ENCODE data around the gene ADGRB2. TPM values are rescaled to one million over a fixed set of nuclear protein-coding genes. Genes with fewer than 3 reads are reported as not detected.

The ADGRB2 gene
- total RNA-seq, 2 experiments from 2014 or later: 0.39 to 0.71 TPM

DNA sequence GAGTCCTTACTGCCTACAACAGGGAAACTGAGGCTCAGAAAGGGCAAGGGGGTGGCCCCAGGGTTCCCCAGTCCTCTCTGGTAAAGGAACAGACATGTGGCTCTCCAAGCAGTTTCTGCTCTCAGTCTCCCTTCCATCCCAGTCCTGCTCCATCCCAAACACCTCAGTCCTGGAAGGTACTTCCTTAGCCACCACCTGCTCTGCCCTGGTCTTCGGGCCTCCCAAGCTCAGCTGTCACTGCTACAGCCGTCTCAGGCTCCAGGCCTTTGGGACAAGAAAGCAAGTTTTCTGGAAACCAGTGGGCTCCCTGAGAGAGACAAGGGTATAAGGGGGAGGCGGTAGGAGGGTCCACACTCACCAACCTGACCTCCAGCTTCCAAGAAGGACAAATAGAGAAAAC lies 23.1 kb upstream of the ADGRB2 start:
- Histone ChIP-seq H3K27me3 (ENCODE audit: control insufficient read depth in 1 of 2, insufficient read depth in 2 of 2, low read length in 2 of 2) (no peaks in the 10 kb centered on the region), H3K9me3 (ENCODE audit: control insufficient read depth in 1 of 2, insufficient read depth in 1 of 2, low read length in 2 of 2) (no peaks in the 10 kb centered on the region), H3K4me3 (ENCODE audit: low read length) (no peak overlapping the region), H3K4me1 (ENCODE audit: insufficient read depth, low read length) (peaks cover 19% of the 10 kb centered on the region), H3K27ac (ENCODE audit: low read depth in 1 of 2, low read length in 2 of 2) (peak overlapping the region in 1 of 2 donors; percentile 86), H3K36me3 (ENCODE audit: insufficient read depth, low read length) (no peaks in the 10 kb centered on the region)
- no peak for ATAC-seq (ENCODE audit: poor library complexity)
- H3K36me3 Mint-ChIP-seq (ENCODE audit: low read depth): peaks cover 4% of the 10 kb centered on the region
- TF ChIP-seq CTCF (IDR thresholded peaks at IDR 0.05): no peak
- intact Hi-C loops (cut with DNase I, micrococcal nuclease): loop anchor here (5.0 to 10.0 kb wide), 3 partner anchors 392 to 625 kb away; no protein-coding TSS in a partner anchor
- ChIA-PET CTCF (interaction anchor here (1.4 kb wide), 1 partner anchor 216 kb away, joined by 3 read pairs; no protein-coding TSS in a partner anchor), POLR2A (no interaction called here)
- no peaks in the 10 kb centered on the region for H3K27me3 Mint-ChIP-seq
- peaks cover 15% of the 10 kb centered on the region for H3K4me1 Mint-ChIP-seq (ENCODE audit: low read depth)
- H3K4me3 Mint-ChIP-seq: peak overlapping the region; percentile 98
- DNase-seq: no peak
- H3K9me3 Mint-ChIP-seq: no peaks in the 10 kb centered on the region
- peak overlapping the region; percentile 90 for H3K27ac Mint-ChIP-seq

DNA sequence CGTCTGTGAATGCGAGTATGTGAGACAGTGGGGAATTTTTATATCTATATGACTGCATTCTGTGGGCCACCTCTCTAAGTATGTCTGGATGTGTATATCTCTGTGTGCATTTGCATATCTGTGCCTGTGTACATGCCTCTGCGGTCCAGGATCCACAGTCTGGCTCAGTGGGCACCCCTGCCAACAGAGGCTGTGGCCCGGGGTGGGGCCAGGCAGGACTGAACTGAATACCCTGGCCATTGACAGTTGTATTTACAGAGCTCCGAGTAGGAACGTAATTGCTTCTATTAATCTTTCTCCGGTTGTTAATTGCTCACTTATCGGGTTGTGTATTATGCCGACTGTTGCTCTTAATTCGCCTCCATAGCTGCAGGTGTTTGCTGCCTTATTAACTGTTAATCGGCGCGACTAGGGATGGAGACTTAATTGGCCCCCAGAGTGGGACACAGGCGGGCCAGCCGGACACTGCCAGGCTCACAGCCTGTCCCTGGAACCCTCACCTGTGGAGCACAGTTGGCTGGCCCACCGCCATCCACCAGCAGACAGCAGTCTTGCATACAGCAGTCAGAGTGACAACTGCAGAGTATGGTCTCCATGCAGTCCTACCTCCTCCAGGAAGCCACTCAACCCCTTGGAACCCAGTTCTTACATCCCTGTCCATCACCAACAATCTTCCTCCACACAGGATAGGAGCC lies 22.4 kb upstream of the ADGRB2 start:
- Mint-ChIP-seq H3K9me3 (no peaks in the 10 kb centered on the region), H3K27ac (no peak overlapping the region), H3K27me3 (no peaks in the 10 kb centered on the region), H3K36me3 (ENCODE audit: low read depth) (peaks cover 4% of the 10 kb centered on the region), H3K4me3 (no peak overlapping the region), H3K4me1 (ENCODE audit: low read depth) (peaks cover 15% of the 10 kb centered on the region)
- Histone ChIP-seq H3K4me1 (ENCODE audit: insufficient read depth, low read length) (peaks cover 19% of the 10 kb centered on the region), H3K27ac (ENCODE audit: low read depth in 1 of 2, low read length in 2 of 2) (no peak overlapping the region), H3K4me3 (ENCODE audit: low read length) (no peak overlapping the region), H3K27me3 (ENCODE audit: control insufficient read depth in 1 of 2, insufficient read depth in 2 of 2, low read length in 2 of 2) (no peaks in the 10 kb centered on the region), H3K36me3 (ENCODE audit: insufficient read depth, low read length) (no peaks in the 10 kb centered on the region), H3K9me3 (ENCODE audit: control insufficient read depth in 1 of 2, insufficient read depth in 1 of 2, low read length in 2 of 2) (no peaks in the 10 kb centered on the region)
- intact Hi-C loops (cut with DNase I, micrococcal nuclease): loop anchor here (5.0 to 10.0 kb wide), 3 partner anchors 392 to 624 kb away; no protein-coding TSS in a partner anchor
- no peak for TF ChIP-seq CTCF (IDR thresholded peaks at IDR 0.05)
- POLR2A ChIA-PET: no interaction called here
- CTCF ChIA-PET: no interaction called here
- DNase-seq: no peak
- no peak for ATAC-seq (ENCODE audit: poor library complexity)

DNA sequence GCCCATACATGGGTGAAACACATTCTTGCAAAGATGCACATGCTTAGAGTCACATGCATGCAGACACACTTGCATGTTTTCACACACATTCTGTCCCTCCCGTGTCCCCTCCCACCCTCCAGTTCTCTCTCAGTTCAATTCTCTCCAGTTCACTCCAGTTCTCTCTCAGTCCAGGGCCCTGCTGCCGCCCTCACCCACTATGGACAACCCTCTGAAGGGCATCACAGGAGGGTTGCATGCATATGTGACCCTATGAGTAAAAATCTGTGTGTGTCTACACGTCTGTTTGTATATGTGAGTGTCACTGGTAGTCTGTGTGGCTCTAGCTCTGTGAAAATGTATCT lies 21.8 kb upstream of the ADGRB2 start:
- Mint-ChIP-seq H3K4me3 (no peak overlapping the region), H3K27me3 (no peaks in the 10 kb centered on the region), H3K36me3 (ENCODE audit: low read depth) (peaks cover 4% of the 10 kb centered on the region), H3K9me3 (no peaks in the 10 kb centered on the region), H3K27ac (no peak overlapping the region), H3K4me1 (ENCODE audit: low read depth) (peaks cover 15% of the 10 kb centered on the region)
- intact Hi-C loops (cut with DNase I, micrococcal nuclease): loop anchor here (5.0 to 10.0 kb wide), 3 partner anchors 391 to 624 kb away; no protein-coding TSS in a partner anchor
- H3K9me3 ChIP-seq (ENCODE audit: control insufficient read depth in 1 of 2, insufficient read depth in 1 of 2, low read length in 2 of 2): no peaks in the 10 kb centered on the region
- ChIA-PET CTCF (no interaction called here), POLR2A (no interaction called here)
- peaks cover 19% of the 10 kb centered on the region for H3K4me1 ChIP-seq (ENCODE audit: insufficient read depth, low read length)
- no peak for DNase-seq
- H3K27ac ChIP-seq (ENCODE audit: low read depth in 1 of 2, low read length in 2 of 2): no peak overlapping the region
- ATAC-seq (ENCODE audit: poor library complexity): no peak
- no peaks in the 10 kb centered on the region for H3K27me3 ChIP-seq (ENCODE audit: control insufficient read depth in 1 of 2, insufficient read depth in 2 of 2, low read length in 2 of 2)
- H3K36me3 ChIP-seq (ENCODE audit: insufficient read depth, low read length): no peaks in the 10 kb centered on the region
- H3K4me3 ChIP-seq (ENCODE audit: low read length): no peak overlapping the region
- no peak for TF ChIP-seq CTCF (IDR thresholded peaks at IDR 0.05)

All from CD4-positive, alpha-beta T cell (primary cell).